Spinal cord (tissue), 10 donors: ENCODE measurements around the gene PTPRH. TPM values are rescaled to one million over a fixed set of nuclear protein-coding genes. Genes with fewer than 3 reads are reported as not detected.
A peak's percentile ranks its signal among the peaks of the same experiment; 100 is the strongest.
"Not testable (repeated sequence)": the region's sequence is repeated elsewhere in the genome, so short reads cannot be mapped to it uniquely, and the experiment has no call there.

Source experiments
- DNase-seq, 6 donors: peaks; one replicate each; pipeline versions ENCODE4 v3.0.0 to v3.0.0-alpha.2; 2013 to 2015; ENCODE audit warnings: low spot score in 6 of 6, low read depth in 4 of 6
- H3K27ac ChIP-seq: one replicate; pipeline ENCODE4 v1.5.1; 2013; ENCODE audit warnings: low read depth, low read length, control low read depth
- H3K27me3 ChIP-seq: one replicate; pipeline ENCODE4 v1.6.1; 2013; ENCODE audit warnings: low read length; ENCODE audit not compliant: control insufficient read depth, insufficient read depth
- H3K36me3 ChIP-seq: one replicate; pipeline ENCODE4 v1.6.1; 2013; ENCODE audit warnings: low read length; ENCODE audit not compliant: control insufficient read depth, insufficient read depth
- H3K4me1 ChIP-seq: one replicate; pipeline ENCODE4 v1.6.1; 2013; ENCODE audit warnings: low read length; ENCODE audit not compliant: control insufficient read depth, insufficient read depth
- H3K4me3 ChIP-seq: one replicate; pipeline ENCODE4 v1.5.1; 2013; ENCODE audit warnings: low read depth, low read length, control low read depth
- H3K9me3 ChIP-seq: one replicate; pipeline ENCODE4 v1.6.1; 2013; ENCODE audit warnings: low read length; ENCODE audit not compliant: control insufficient read depth, insufficient read depth
- WGBS: methylation state at CpG from one replicate; pipeline ENCODE4 v1.1.5; 2013; ENCODE audit warnings: missing lambda C conversion rate; ENCODE audit not compliant: insufficient coverage; 5-methylcytosine and 5-hydroxymethylcytosine counted together
- polyA plus RNA-seq, 2 donors: library from polyadenylated mRNA; unstranded; fragments of 120-200 nt; gene quantifications; one replicate each; pipeline ENCODE4 v1.2.1, GENCODE V29; 2013; ENCODE audit not compliant: insufficient read length in 2 of 2
- total RNA-seq, 2 donors: library from RNA; depleted of rRNA in 1 of 2; stranded (reverse); fragments of 120-200 nt in 1 of 2; fragments of >200 nt in 1 of 2; gene quantifications; one replicate each; pipeline versions ENCODE4 v1.2.3 to v1.2.4, GENCODE V29; 2013 to 2014
- donor health status: healthy.

PTPRH gene
- total and polyA plus RNA-seq, 4 donors: 1.4 to 4.5 (median 2.3) TPM

- no peaks in the 10 kb centered on the region for H3K9me3 ChIP-seq
- peaks cover 88% of the 10 kb centered on the region for H3K36me3 ChIP-seq
- no peaks in the 10 kb centered on the region for H3K27me3 ChIP-seq
- no peaks in the 10 kb centered on the region for H3K4me1 ChIP-seq
- H3K4me3 ChIP-seq: no peak overlapping the region
- WGBS: 73% methylated on average over 18 of the region's 18 CpGs
- H3K27ac ChIP-seq: no peak overlapping the region
- DNase-seq: no peak
These were observed 17.5 kb upstream of the PTPRH start for GRCh38 chr19:55226788-55227187.

GRCh38 chr19:55226273-55226672, 17.0 kb upstream of the PTPRH start:
- no peak overlapping the region for H3K4me3 ChIP-seq
- H3K4me1 ChIP-seq: no peaks in the 10 kb centered on the region
- H3K36me3 ChIP-seq: peaks cover 83% of the 10 kb centered on the region
- no peaks in the 10 kb centered on the region for H3K9me3 ChIP-seq
- no peak overlapping the region for H3K27ac ChIP-seq
- H3K27me3 ChIP-seq: no peaks in the 10 kb centered on the region
- 77% methylated on average over 9 of the region's 9 CpGs for WGBS
- DNase-seq: no peak

DNA sequence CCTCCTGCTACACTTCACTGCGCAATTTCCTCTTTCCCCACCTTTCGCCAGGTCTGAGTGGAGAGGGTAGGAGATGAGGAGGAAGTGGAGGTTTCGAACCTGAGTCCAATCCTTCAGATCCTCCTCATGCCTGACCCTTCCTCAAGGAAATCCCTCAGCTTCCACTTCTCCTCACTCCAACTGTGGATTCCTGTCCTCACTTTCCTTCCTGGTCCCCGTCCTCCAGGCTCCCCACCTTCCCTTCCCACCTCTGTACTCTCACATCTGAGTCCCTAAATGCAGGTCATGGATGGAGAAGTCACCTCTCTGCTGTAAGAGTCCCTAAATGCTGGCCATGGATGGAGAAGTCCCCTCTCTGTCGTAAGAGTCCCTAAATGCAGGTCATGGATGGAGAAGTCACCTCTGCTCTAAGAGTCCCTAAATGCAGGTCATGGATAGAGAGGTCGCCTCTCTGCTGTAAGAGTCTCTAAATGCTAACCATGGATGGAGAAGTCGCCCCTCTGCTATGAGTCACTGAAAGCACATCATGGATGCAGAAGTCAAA, 16.2 kb upstream of the PTPRH start:
- H3K27ac ChIP-seq: no peak overlapping the region
- H3K9me3 ChIP-seq: no peaks in the 10 kb centered on the region
- 98% methylated on average over 4 of the region's 7 CpGs for WGBS
- H3K4me1 ChIP-seq: no peaks in the 10 kb centered on the region
- no peak for DNase-seq
- peaks cover 75% of the 10 kb centered on the region for H3K36me3 ChIP-seq
- H3K27me3 ChIP-seq: no peaks in the 10 kb centered on the region
- H3K4me3 ChIP-seq: no peak overlapping the region

GRCh38 chr19:55224679-55225414, 15.5 kb upstream of the PTPRH start:
- peaks cover 69% of the 10 kb centered on the region for H3K36me3 ChIP-seq
- not testable (repeated sequence) for H3K27ac ChIP-seq, DNase-seq, H3K27me3 ChIP-seq, H3K4me3 ChIP-seq, H3K4me1 ChIP-seq, H3K9me3 ChIP-seq
- WGBS: 73% methylated on average over 7 of the region's 11 CpGs

DNA sequence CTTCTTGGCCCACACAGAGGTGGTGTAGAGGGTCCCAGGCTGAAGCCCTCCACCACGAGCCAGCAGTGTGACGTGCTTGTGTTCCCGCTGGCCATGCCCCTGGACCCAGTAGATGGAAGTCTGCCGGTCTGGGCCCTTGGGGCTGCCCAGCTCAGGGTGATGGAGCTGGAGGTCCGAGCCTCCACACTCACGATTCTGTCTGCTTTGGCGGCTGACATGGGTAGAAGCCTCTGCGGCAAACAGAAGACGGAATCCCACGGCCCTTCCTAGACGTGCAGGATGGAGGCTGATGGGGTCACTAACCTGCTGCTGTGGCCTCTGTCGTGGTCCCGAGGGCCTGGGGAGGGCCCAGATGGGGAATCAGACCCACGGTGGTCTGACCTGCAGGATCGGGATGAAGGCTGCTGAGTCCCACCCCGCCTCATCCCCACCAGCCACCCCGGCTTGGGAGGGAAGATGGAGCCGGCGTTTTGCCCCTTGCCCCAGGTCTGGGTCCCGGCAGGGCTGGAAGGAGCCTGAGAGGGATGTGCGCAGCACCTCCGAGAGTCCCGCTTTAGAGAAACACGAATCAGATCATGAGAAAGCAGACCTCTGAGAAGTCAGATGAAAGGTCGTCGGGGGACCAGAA, 14.9 kb upstream of the PTPRH start:
- H3K9me3 ChIP-seq: no peaks in the 10 kb centered on the region
- no peak overlapping the region for H3K27ac ChIP-seq
- no peak for DNase-seq
- 79% methylated on average over 22 of the region's 26 CpGs for WGBS
- H3K36me3 ChIP-seq: peaks cover 62% of the 10 kb centered on the region
- no peak overlapping the region for H3K4me3 ChIP-seq
- H3K4me1 ChIP-seq: no peaks in the 10 kb centered on the region
- no peaks in the 10 kb centered on the region for H3K27me3 ChIP-seq

DNA sequence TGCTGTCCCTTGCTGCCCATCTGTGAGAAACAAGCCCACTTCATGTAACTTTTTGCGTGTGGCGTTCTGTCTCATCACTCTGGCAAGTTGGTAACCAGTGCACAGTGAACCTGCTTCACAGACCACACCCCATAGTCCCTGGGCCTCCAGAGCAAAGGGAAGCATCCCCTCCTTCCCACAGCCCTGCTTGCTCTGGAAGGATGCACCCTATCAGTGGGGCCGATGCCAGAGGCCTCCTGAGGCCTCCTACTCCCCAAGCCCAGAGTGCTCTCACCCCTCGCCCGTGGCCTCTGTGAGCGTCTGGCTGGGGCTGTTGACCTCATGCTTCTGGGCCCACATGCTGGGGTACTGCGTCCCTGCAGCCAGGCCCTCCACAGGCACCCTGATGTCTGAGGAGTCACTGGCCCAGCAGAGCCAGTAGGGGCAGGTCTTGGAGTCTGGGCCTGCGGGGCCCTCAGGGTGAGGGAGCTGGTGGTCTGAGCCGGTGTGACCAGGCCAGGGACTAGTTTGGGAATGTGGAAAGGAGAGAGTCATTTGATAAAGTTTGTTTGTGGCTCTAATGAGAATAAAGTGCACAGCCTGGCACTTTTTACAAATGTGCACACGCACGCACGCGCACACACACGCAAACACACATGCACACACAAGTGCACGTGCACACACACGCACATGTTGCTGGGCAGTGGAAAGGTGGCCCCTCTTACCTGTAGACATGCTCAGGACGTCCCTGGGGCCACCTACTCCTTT, 14.2 kb upstream of the PTPRH start:
- 85% methylated on average over 16 of the region's 17 CpGs for WGBS
- DNase-seq: no peak
- H3K4me3 ChIP-seq: no peak overlapping the region

DNA sequence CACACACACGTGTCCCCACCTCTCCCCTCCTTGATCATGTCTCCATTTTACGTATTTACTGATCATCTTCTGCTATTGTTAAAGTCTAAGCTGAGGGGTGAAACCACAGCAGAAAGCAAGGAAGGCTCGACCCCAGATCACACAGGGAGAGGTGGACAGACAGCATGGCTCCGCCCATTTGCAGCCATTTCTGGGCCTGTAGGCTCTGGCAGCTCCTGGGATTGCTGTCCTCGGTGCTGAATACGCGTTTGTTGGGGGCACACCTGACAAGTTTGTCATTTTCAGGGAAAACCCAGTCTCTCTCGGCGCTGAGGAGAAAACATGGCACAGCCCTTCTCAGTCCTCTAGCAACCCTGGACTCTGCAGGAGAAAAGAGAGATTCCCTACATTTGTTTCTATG, 11.2 kb upstream of the PTPRH start:
- Histone ChIP-seq H3K4me1 (peaks cover 13% of the 10 kb centered on the region), H3K36me3 (peaks cover 26% of the 10 kb centered on the region), H3K4me3 (no peak overlapping the region), H3K9me3 (no peaks in the 10 kb centered on the region), H3K27me3 (no peaks in the 10 kb centered on the region), H3K27ac (no peak overlapping the region)
- no peak for DNase-seq
- 65% methylated on average over 6 of the region's 9 CpGs for WGBS

More for the DNA sequence above, 14.2 kb upstream of the PTPRH start:
- Histone ChIP-seq H3K27ac (no peak overlapping the region), H3K27me3 (no peaks in the 10 kb centered on the region), H3K4me1 (no peaks in the 10 kb centered on the region), H3K36me3 (peaks cover 55% of the 10 kb centered on the region), H3K9me3 (no peaks in the 10 kb centered on the region)

- peaks cover 13% of the 10 kb centered on the region for H3K4me1 ChIP-seq
- peak overlapping the region; percentile 44 for H3K4me3 ChIP-seq
- 8% methylated on average over 28 of the region's 36 CpGs for WGBS
- no peaks in the 10 kb centered on the region for H3K27me3 ChIP-seq
- no peaks in the 10 kb centered on the region for H3K9me3 ChIP-seq
- H3K27ac ChIP-seq: no peak overlapping the region
- DNase-seq: peak; percentile 66 to 99 (median 84)
- no peaks in the 10 kb centered on the region for H3K36me3 ChIP-seq
These were observed 7.3 kb upstream of the PTPRH start for GRCh38 chr19:55216461-55217198.

DNA sequence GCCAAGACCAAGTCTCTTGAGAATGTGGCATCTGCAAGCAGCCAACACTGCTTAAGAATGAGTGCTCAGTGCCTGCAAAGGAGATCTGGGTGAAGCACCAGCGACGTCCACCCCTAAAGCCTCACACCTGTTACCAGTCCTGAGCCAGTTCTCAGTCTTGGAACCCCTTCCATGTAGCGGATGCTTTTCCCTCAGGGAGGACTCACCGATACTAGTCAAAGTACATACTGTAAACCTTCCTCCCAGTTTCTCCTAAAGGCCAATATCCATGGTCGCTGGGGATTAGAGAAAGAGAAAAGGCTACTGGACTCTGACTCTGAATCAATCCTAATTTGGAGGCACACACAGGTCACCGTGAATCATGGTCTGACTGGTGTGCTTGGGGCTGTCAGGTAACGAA, 4.2 kb upstream of the PTPRH start:
- 87% methylated on average over 4 of the region's 7 CpGs for WGBS
- H3K27ac ChIP-seq: no peak overlapping the region
- no peak for DNase-seq
- H3K4me3 ChIP-seq: no peak overlapping the region
- H3K9me3 ChIP-seq: no peaks in the 10 kb centered on the region
- H3K4me1 ChIP-seq: peaks cover 13% of the 10 kb centered on the region
- no peaks in the 10 kb centered on the region for H3K36me3 ChIP-seq
- no peaks in the 10 kb centered on the region for H3K27me3 ChIP-seq
